ENCODE data around the gene RHBDL1.

GRCh38 chr16:630815-631405, 44.6 kb upstream of the RHBDL1 start, which contains the start of gene WFIKKN1:
- TF ChIP-seq REST (IDR thresholded peaks at IDR 0.05; ENCODE audit: borderline replicate concordance) (no peak), CTCF (IDR thresholded peaks at IDR 0.05; ENCODE audit: poor library complexity, severe bottlenecking) (no peak), SMC3 (conservative IDR thresholded peaks at IDR 0.05; ENCODE audit: poor library complexity) (no peak), EZH2 (IDR thresholded peaks at IDR 0.05; ENCODE audit: borderline replicate concordance, insufficient read depth, low read length, poor library complexity, severe bottlenecking) (no peak), EP300 (conservative IDR thresholded peaks at IDR 0.05; ENCODE audit: poor library complexity, severe bottlenecking) (no peak), TAF1 (IDR thresholded peaks at IDR 0.05; ENCODE audit: low read depth) (no peak)
